HepG2 (cell line): ENCODE measurements around the gene ARHGAP26. TPM values are rescaled to one million over a fixed set of nuclear protein-coding genes. Genes with fewer than 3 reads are reported as not detected.

Experiments
- BCL3 ChIP-seq: sonication (generic); formaldehyde crosslinking; IDR thresholded peaks from 2 replicates; pipeline ENCODE4 v1.5.1; 2020; ENCODE audit warnings: mild to moderate bottlenecking, missing genetic modification reagents, moderate library complexity
- CAMTA2 ChIP-seq: sonication (generic); formaldehyde crosslinking; IDR thresholded peaks from 2 replicates; pipeline ENCODE4 v1.4.0; 2020; ENCODE audit warnings: mild to moderate bottlenecking, missing genetic modification reagents, borderline replicate concordance
- CHD4 ChIP-seq: fragments of 200-600 bp; sonication (generic); IDR thresholded peaks from 2 replicates; pipeline ENCODE4 v1.7.0; 2017; ENCODE audit warnings: mild to moderate bottlenecking, low read length, borderline replicate concordance
- DZIP1 ChIP-seq: sonication (generic); formaldehyde crosslinking; IDR thresholded peaks from 2 replicates; pipeline ENCODE4 v1.5.0; 2020; ENCODE audit warnings: mild to moderate bottlenecking, missing genetic modification reagents
- FOXM1 ChIP-seq: sonication (generic); formaldehyde crosslinking; IDR thresholded peaks from 2 replicates; pipeline ENCODE4 v1.5.0; 2020; ENCODE audit warnings: missing genetic modification reagents
- JDP2 ChIP-seq: sonication (generic); formaldehyde crosslinking; IDR thresholded peaks from 2 replicates; pipeline ENCODE4 v1.8.1; 2022; ENCODE audit warnings: missing genetic modification reagents, borderline replicate concordance
- LCORL ChIP-seq, 2 experiments: fragments of 450-650 bp in 1 of 2; sonication (generic) in 1 of 2; formaldehyde crosslinking in 1 of 2; IDR thresholded peaks; 2 replicates each; pipeline versions ENCODE4 v1.5.0 to v1.6.1; 2017 to 2020; ENCODE audit warnings: antibody characterized with exemption in 1 of 2, missing genetic modification reagents in 1 of 2
- MED13 ChIP-seq: sonication (generic); formaldehyde crosslinking; IDR thresholded peaks from 2 replicates; pipeline ENCODE4 v1.5.0; 2020; ENCODE audit warnings: missing genetic modification reagents
- MYNN ChIP-seq: sonication (generic); formaldehyde crosslinking; IDR thresholded peaks from 2 replicates; pipeline ENCODE4 v1.4.0; 2020; ENCODE audit warnings: mild to moderate bottlenecking, low read depth, missing genetic modification reagents
- MZF1 ChIP-seq: sonication (generic); formaldehyde crosslinking; IDR thresholded peaks from 2 replicates; pipeline ENCODE4 v1.8.1; 2023; ENCODE audit warnings: mild to moderate bottlenecking, missing genetic modification reagents, borderline replicate concordance
- ONECUT2 ChIP-seq: sonication (generic); formaldehyde crosslinking; IDR thresholded peaks from 2 replicates; pipeline ENCODE4 v1.4.0; 2020; ENCODE audit warnings: missing genetic modification reagents
- RAD51 ChIP-seq: fragments of 450-650 bp; IDR thresholded peaks from 2 replicates; pipeline ENCODE4 v1.6.1; 2016; ENCODE audit warnings: borderline replicate concordance
- REPIN1 ChIP-seq: sonication (generic); formaldehyde crosslinking; IDR thresholded peaks from 2 replicates; pipeline ENCODE4 v1.8.0; 2022; ENCODE audit warnings: missing genetic modification reagents, low read depth, mild to moderate bottlenecking, borderline replicate concordance
- SNAPC5 ChIP-seq: sonication (generic); formaldehyde crosslinking; IDR thresholded peaks from 2 replicates; pipeline ENCODE4 v1.8.1; 2023; ENCODE audit warnings: mild to moderate bottlenecking, missing genetic modification reagents, borderline replicate concordance
- SOX13 ChIP-seq, 3 experiments: fragments of 450-650 bp in 1 of 3; sonication (generic) in 1 of 3; formaldehyde crosslinking in 1 of 3; IDR thresholded peaks in 2 of 3; conservative IDR thresholded peaks in 1 of 3; 2 replicates each; pipeline versions ENCODE4 v1.5.0 to v1.6.1; 2016 to 2020; ENCODE audit warnings: antibody characterized with exemption in 1 of 3, mild to moderate bottlenecking in 1 of 3, missing compliant biosample characterization in 1 of 3, missing genetic modification reagents in 1 of 3, moderate library complexity in 1 of 3
- TOE1 ChIP-seq: sonication (generic); formaldehyde crosslinking; IDR thresholded peaks from 2 replicates; pipeline ENCODE4 v1.4.0; 2020; ENCODE audit warnings: mild to moderate bottlenecking, missing genetic modification reagents
- ZNF10 ChIP-seq: sonication (generic); formaldehyde crosslinking; IDR thresholded peaks from 2 replicates; pipeline ENCODE4 v1.4.0; 2020; ENCODE audit warnings: mild to moderate bottlenecking, low read depth, missing genetic modification reagents, borderline replicate concordance
- ZNF205 ChIP-seq: IDR thresholded peaks from 2 replicates; pipeline ENCODE4 v1.6.1; 2018; ENCODE audit warnings: missing biosample characterization, missing genetic modification reagents
- ZNF292 ChIP-seq: sonication (generic); formaldehyde crosslinking; IDR thresholded peaks from 2 replicates; pipeline ENCODE4 v1.8.1; 2022; ENCODE audit warnings: mild to moderate bottlenecking, low read depth, missing genetic modification reagents, borderline replicate concordance
- ZNF468 ChIP-seq: sonication (generic); formaldehyde crosslinking; IDR thresholded peaks from 2 replicates; pipeline ENCODE4 v1.8.0; 2022; ENCODE audit warnings: mild to moderate bottlenecking, moderate library complexity, missing genetic modification reagents
- ZNF644 ChIP-seq: IDR thresholded peaks from 2 replicates; pipeline ENCODE4 v1.6.1; 2016; ENCODE audit warnings: low read depth
- ZNF678 ChIP-seq: sonication (generic); formaldehyde crosslinking; IDR thresholded peaks from 2 replicates; pipeline ENCODE4 v1.4.0; 2020; ENCODE audit warnings: mild to moderate bottlenecking, missing genetic modification reagents
- ZNF781 ChIP-seq: sonication (generic); formaldehyde crosslinking; IDR thresholded peaks from 2 replicates; pipeline ENCODE4 v1.5.1; 2020; ENCODE audit warnings: borderline replicate concordance, mild to moderate bottlenecking, missing genetic modification reagents; ENCODE audit errors: not compliant biosample characterization
- ZNF788 ChIP-seq: sonication (generic); formaldehyde crosslinking; IDR thresholded peaks from 2 replicates; pipeline ENCODE4 v1.5.0; 2020; ENCODE audit warnings: mild to moderate bottlenecking, missing genetic modification reagents, borderline replicate concordance
- polyA plus RNA-seq, 8 experiments: library from polyadenylated mRNA; depleted of rRNA in 3 of 8; stranded (reverse) in 7 of 8; unstranded in 1 of 8; fragments of >200 nt; fragmentation: Illumina TruSeq in 4 of 8; extraction: Trizol in 4 of 8; gene quantifications; 2 replicates each; pipeline versions ENCODE4 v1.2.1 to v1.2.3, GENCODE V29; 2011 to 2016; ENCODE audit warnings: low read depth in 4 of 8, missing spikeins in 1 of 8, mixed read lengths in 1 of 8; ENCODE audit not compliant: insufficient read depth in 1 of 8
- total RNA-seq, 5 experiments: library from RNA; depleted of rRNA; stranded (reverse); fragments of >200 nt; fragmentation: Illumina TruSeq; extraction: Trizol; gene quantifications; 2 replicates each; pipeline ENCODE4 v1.2.3, GENCODE V29; 2016; ENCODE audit warnings: low read depth in 1 of 5

The ARHGAP26 gene
- total and polyA plus RNA-seq, 2 of the 13 experiments (the other 11 are each of a cell fraction or from before 2014, with no cell fraction given), result 9.6 to 18.2 TPM

GRCh38 chr5:142833517-142834449 lies 63.6 kb downstream of the ARHGAP26 start (continued):
- TF ChIP-seq LCORL (IDR thresholded peaks at IDR 0.05) (no peak), LCORL (CRISPR knock-in tag; IDR thresholded peaks at IDR 0.05) (peak; percentile 79), CAMTA2 (CRISPR knock-in tag) (no peak), SOX13 (IDR thresholded peaks at IDR 0.05) (peak; percentile 65; the same call in 1 of the 2 replicates), SOX13 (CRISPR knock-in tag; conservative IDR thresholded peaks at IDR 0.05 in 1 of 2, IDR thresholded peaks at IDR 0.05 in 1 of 2) (peak in 1 of 2 experiments; percentile 91; a peak in 2 of 4 replicates), MYNN (no peak), ZNF644 (CRISPR knock-in tag) (peak; percentile 51; the same call in 1 of the 2 replicates), ZNF781 (CRISPR knock-in tag) (no peak), ZNF292 (CRISPR knock-in tag) (peak; percentile 81; the same call in 1 of the 2 replicates), ONECUT2 (CRISPR knock-in tag) (peak; percentile 66), MZF1 (CRISPR knock-in tag) (no peak), BCL3 (no peak), ZNF10 (CRISPR knock-in tag) (no peak), RAD51 (no peak), REPIN1 (CRISPR knock-in tag) (peak; percentile 60; the same call in 1 of the 2 replicates), FOXM1 (CRISPR knock-in tag) (no peak), SNAPC5 (CRISPR knock-in tag) (no peak), ZNF468 (CRISPR knock-in tag) (no peak), DZIP1 (CRISPR knock-in tag) (no peak), MED13 (peak; percentile 72; the same call in 1 of the 2 replicates), JDP2 (CRISPR knock-in tag) (no peak), TOE1 (CRISPR knock-in tag) (no peak), ZNF205 (CRISPR knock-in tag) (peak; percentile 97), ZNF788 (no peak), CHD4 (no peak), ZNF678 (CRISPR knock-in tag) (no peak)
